PC-9 (cell line): ENCODE measurements around the gene CLDN19. TPM values are rescaled to one million over a fixed set of nuclear protein-coding genes. Genes with fewer than 3 reads are reported as not detected.

Experiments used
- BruUV-seq: library from RNA; stranded (reverse); fragments of 400-500 nt; replicated peaks from 2 replicates; lab custom pipeline; 2021; lab: Mats Ljungman, UMichigan
- CTCF ChIA-PET: fragments of 300-600 bp; sonication (Branson Sonifier 250); formaldehyde crosslinking; loops from one replicate; lab custom pipeline; 2022; ENCODE audit warnings: antibody characterized with exemption; lab: Charles Lee
- POLR2A ChIA-PET: fragments of 300-600 bp; sonication (Branson Sonifier 250); formaldehyde crosslinking; loops from one replicate; lab custom pipeline; 2022; ENCODE audit warnings: antibody characterized with exemption; ENCODE audit not compliant: unreplicated experiment; lab: Charles Lee
- DNase-seq, 2 experiments: peaks; one replicate each; pipeline versions ENCODE4 v3.0.0 to v3.0.0-alpha.2; 2015 to 2022; ENCODE audit warnings: mixed read lengths in 1 of 2
- H2AFZ ChIP-seq: fragments of 200-600 bp; sonication (generic); 2 replicates; pipeline ENCODE4 v1.8.1; 2017; ENCODE audit warnings: antibody characterized with exemption
- H3F3A ChIP-seq: fragments of 200-600 bp; sonication (generic); 2 replicates; pipeline ENCODE4 v1.8.1; 2017; ENCODE audit warnings: antibody characterized with exemption, mild to moderate bottlenecking, low read depth; ENCODE audit not compliant: insufficient read depth
- H3K27ac ChIP-seq: fragments of 200-600 bp; sonication (generic); 2 replicates; pipeline ENCODE4 v1.6.1; 2016; ENCODE audit warnings: mixed run types
- H3K27me3 ChIP-seq: fragments of 200-600 bp; sonication (generic); 2 replicates; pipeline ENCODE4 v1.6.1; 2016; ENCODE audit warnings: low read depth, mixed run types; ENCODE audit not compliant: insufficient read depth
- H3K36me3 ChIP-seq: fragments of 200-600 bp; sonication (generic); 2 replicates; pipeline ENCODE4 v1.6.1; 2016; ENCODE audit warnings: low read depth, mixed run types
- H3K4me1 ChIP-seq: fragments of 200-600 bp; sonication (generic); replicated peaks from 2 replicates; pipeline ENCODE4 v1.6.1; 2016; ENCODE audit warnings: mixed run types; ENCODE audit not compliant: insufficient read depth
- H3K4me2 ChIP-seq: fragments of 200-600 bp; sonication (generic); 2 replicates; pipeline ENCODE4 v1.6.1; 2017; ENCODE audit warnings: mixed run types
- H3K4me3 ChIP-seq: fragments of 200-600 bp; sonication (generic); 2 replicates; pipeline ENCODE4 v1.6.1; 2016; ENCODE audit warnings: mixed run types
- H3K79me2 ChIP-seq: fragments of 200-600 bp; sonication (generic); 2 replicates; pipeline ENCODE4 v1.6.1; 2017; ENCODE audit warnings: low read depth, mixed run types
- H3K9me2 ChIP-seq: fragments of 200-600 bp; sonication (generic); 2 replicates; pipeline ENCODE4 v1.8.1; 2017; ENCODE audit warnings: mild to moderate bottlenecking; ENCODE audit not compliant: insufficient read depth
- H3K9me3 ChIP-seq: fragments of 200-600 bp; sonication (generic); 2 replicates; pipeline ENCODE4 v1.8.1; 2016; ENCODE audit warnings: low read depth; ENCODE audit not compliant: insufficient read depth
- H4K20me1 ChIP-seq: fragments of 200-600 bp; sonication (generic); 2 replicates; pipeline ENCODE4 v1.8.1; 2017; ENCODE audit not compliant: insufficient read depth
- EZH2 ChIP-seq: fragments of 200-600 bp; sonication (generic); IDR thresholded peaks from 2 replicates; pipeline ENCODE4 v1.8.0; 2017; ENCODE audit warnings: antibody characterized with exemption, low read depth
- intact Hi-C: fragments of 100-400 bp; cut with micrococcal nuclease; formaldehyde crosslinking; loops from one replicate; pipeline ENCODE4 v1.10.0; 2022; ENCODE audit not compliant: unreplicated experiment
- total RNA-seq: library from RNA; stranded (reverse); gene quantifications from 2 replicates; pipeline ENCODE4 v1.2.3, GENCODE V29; 2021
- TF ChIP-seq, protein P1 (sequence below): fragments of 200-600 bp; sonication (generic); conservative IDR thresholded peaks from 2 replicates; pipeline ENCODE4 v1.6.1; 2017; ENCODE audit warnings: mixed run types, antibody characterized with exemption, mild to moderate bottlenecking, moderate library complexity

Gene CLDN19
- total RNA-seq, 1 experiment from 2014 or later: not detected

DNA sequence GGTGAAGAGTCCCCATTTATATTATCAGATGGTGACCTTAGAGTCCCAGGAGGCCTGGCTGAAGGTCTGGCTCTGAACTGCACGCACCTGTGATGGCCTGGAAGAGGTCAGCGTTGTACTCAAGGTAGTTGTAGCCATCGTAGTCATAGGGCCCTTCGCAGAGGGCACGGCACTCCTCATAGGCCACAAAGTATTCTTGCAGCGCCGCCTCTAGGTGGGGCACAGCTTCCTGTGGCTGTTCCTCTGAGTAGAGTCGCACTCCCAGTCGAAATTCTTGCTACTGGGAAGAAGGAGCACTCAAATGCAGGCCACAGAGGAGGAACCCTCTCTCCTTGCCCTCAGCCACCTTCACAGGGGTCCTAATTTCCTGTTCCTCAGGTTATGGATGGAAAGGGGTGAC lies 19.1 kb upstream of the CLDN19 start:
- Histone ChIP-seq H3K27me3 (no peaks in the 10 kb centered on the region), H3K4me2 (no peak overlapping the region), H2AFZ (no peak overlapping the region), H3K9me2 (no peaks in the 10 kb centered on the region), H3F3A (no peaks in the 10 kb centered on the region; the same call in 1 of the 2 replicates), H3K4me3 (no peak overlapping the region), H3K4me1 (no peaks in the 10 kb centered on the region), H4K20me1 (no peaks in the 10 kb centered on the region), H3K27ac (no peak overlapping the region), H3K36me3 (0 out of 2 replicates have a peak, but pooled peaks cover 4% of the 10 kb centered on the region), H3K9me3 (no peaks in the 10 kb centered on the region), H3K79me2 (no peaks in the 10 kb centered on the region)
- intact Hi-C loops: loop anchor here (5.0 kb wide), 1 partner anchor 182 kb away; no protein-coding TSS in a partner anchor
- CTCF ChIA-PET: no interaction called here
- DNase-seq: no peak
- no peak for TF ChIP-seq EZH2
- TF ChIP-seq, protein P1, sequence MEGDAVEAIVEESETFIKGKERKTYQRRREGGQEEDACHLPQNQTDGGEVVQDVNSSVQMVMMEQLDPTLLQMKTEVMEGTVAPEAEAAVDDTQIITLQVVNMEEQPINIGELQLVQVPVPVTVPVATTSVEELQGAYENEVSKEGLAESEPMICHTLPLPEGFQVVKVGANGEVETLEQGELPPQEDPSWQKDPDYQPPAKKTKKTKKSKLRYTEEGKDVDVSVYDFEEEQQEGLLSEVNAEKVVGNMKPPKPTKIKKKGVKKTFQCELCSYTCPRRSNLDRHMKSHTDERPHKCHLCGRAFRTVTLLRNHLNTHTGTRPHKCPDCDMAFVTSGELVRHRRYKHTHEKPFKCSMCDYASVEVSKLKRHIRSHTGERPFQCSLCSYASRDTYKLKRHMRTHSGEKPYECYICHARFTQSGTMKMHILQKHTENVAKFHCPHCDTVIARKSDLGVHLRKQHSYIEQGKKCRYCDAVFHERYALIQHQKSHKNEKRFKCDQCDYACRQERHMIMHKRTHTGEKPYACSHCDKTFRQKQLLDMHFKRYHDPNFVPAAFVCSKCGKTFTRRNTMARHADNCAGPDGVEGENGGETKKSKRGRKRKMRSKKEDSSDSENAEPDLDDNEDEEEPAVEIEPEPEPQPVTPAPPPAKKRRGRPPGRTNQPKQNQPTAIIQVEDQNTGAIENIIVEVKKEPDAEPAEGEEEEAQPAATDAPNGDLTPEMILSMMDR: no peak
- POLR2A ChIA-PET: no interaction called here
- BruUV-seq: no TSS peak

DNA sequence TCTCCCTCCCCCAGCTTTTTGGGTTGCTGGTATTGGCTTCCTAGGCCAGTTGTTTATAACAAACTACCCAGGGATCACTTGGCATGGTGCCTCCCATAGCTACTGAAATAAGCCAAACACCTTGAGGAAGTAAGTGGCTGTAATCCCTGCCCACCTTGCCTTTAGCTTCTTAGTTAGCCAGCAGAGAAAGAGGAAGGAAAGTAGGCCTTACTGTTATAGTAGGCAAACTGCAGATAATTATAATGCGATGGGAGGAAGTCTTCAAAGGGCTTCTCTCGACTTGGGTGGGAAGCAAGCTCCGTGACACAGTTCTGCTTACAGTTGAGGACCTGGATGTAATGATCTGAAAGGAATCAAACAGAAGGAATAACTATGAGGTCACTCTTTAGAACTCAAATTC lies 18.6 kb upstream of the CLDN19 start:
- TF ChIP-seq, protein P1: no peak
- no peak for TF ChIP-seq EZH2
- no peak for DNase-seq
- Histone ChIP-seq H3K27ac (no peak overlapping the region), H3K9me2 (no peaks in the 10 kb centered on the region), H3K9me3 (no peaks in the 10 kb centered on the region), H3K4me1 (no peaks in the 10 kb centered on the region), H3F3A (no peaks in the 10 kb centered on the region; the same call in 1 of the 2 replicates), H3K4me2 (no peak overlapping the region), H3K27me3 (no peaks in the 10 kb centered on the region), H2AFZ (no peak overlapping the region), H4K20me1 (no peaks in the 10 kb centered on the region), H3K36me3 (0 out of 2 replicates have a peak, but pooled peaks cover 4% of the 10 kb centered on the region), H3K79me2 (no peaks in the 10 kb centered on the region), H3K4me3 (no peak overlapping the region)
- ChIA-PET CTCF (no interaction called here), POLR2A (no interaction called here)
- BruUV-seq: no TSS peak
- intact Hi-C loops: loop anchor here (5.0 kb wide), 1 partner anchor 181 kb away; no protein-coding TSS in a partner anchor

DNA sequence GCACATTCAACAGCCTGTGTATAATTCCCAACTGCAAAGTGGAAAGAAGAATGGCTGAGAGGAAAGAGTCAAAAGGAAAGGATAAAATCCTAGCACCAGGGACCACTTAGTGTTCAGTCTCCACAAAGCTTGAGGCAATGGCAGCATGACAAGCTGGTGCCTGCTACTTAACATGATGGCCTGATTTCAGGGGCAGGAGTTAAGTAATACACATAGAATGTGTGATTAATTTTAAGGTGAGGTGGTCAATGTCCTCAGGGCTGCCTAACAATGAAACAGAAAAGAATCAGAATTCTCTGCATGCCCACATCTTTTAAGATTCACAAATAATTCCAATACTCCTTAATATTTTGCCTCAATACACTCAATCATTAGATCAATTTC lies 17.8 kb upstream of the CLDN19 start:
- DNase-seq: no peak
- H2AFZ ChIP-seq: no peak overlapping the region
- no peak overlapping the region for H3K4me3 ChIP-seq
- no TSS peak for BruUV-seq
- H3K9me2 ChIP-seq: no peaks in the 10 kb centered on the region
- no peaks in the 10 kb centered on the region for H4K20me1 ChIP-seq
- CTCF ChIA-PET: no interaction called here
- POLR2A ChIA-PET: no interaction called here
- H3K27ac ChIP-seq: no peak overlapping the region
- intact Hi-C loops: loop anchor here (5.0 kb wide), 1 partner anchor 181 kb away; no protein-coding TSS in a partner anchor
- H3F3A ChIP-seq: no peaks in the 10 kb centered on the region; the same call in 1 of the 2 replicates
- H3K27me3 ChIP-seq: no peaks in the 10 kb centered on the region
- H3K36me3 ChIP-seq: 0 out of 2 replicates have a peak, but pooled peaks cover 4% of the 10 kb centered on the region
- H3K9me3 ChIP-seq: no peaks in the 10 kb centered on the region
- H3K4me2 ChIP-seq: no peak overlapping the region
- H3K79me2 ChIP-seq: no peaks in the 10 kb centered on the region
- TF ChIP-seq, protein P1: no peak
- no peak for TF ChIP-seq EZH2
- H3K4me1 ChIP-seq: no peaks in the 10 kb centered on the region
